HCT116 (cell line): ENCODE data around the gene GGCT. TPM values are rescaled to one million over a fixed set of nuclear protein-coding genes. Genes with fewer than 3 reads are reported as not detected.

Source experiments
- ATAC-seq: fragments of 200-7000 bp; cut with Tn5 transposase; 2 replicates; pipeline ENCODE4 v1.9.1; 2020; ENCODE audit warnings: mild to moderate bottlenecking, moderate library complexity
- BruUV-seq: library from RNA; stranded (reverse); fragments of 400-500 nt; replicated peaks from 2 replicates; lab custom pipeline; 2021; lab: Mats Ljungman, UMichigan
- CTCF ChIA-PET: fragments of 300-600 bp; sonication (Branson Sonifier 250); formaldehyde crosslinking; loops from one replicate; lab custom pipeline; 2021; ENCODE audit warnings: antibody characterized with exemption; lab: Charles Lee
- POLR2A ChIA-PET: fragments of 300-600, 350-600 bp; sonication (Branson Sonifier 250); formaldehyde crosslinking; loops from one replicate; lab custom pipeline; 2021; ENCODE audit warnings: antibody characterized with exemption; lab: Charles Lee
- RAD21 ChIA-PET, 2 experiments: fragments of 300-600 bp; sonication (Branson Sonifier 250); formaldehyde crosslinking; loops; one replicate each; lab custom pipeline; 2023; ENCODE audit warnings: low total read pairs in 2 of 2; ENCODE audit not compliant: uncharacterized antibody in 2 of 2, unreplicated experiment in 2 of 2, low non-redundant PET in 1 of 2; lab: Charles Lee
- DNase-seq: peaks from one replicate; pipeline ENCODE4 v3.0.0-alpha.2; 2010; ENCODE audit warnings: low read depth, low spot score
- H2AFZ ChIP-seq: fragments of 200-600 bp; shearing (Covaris generic), sonication (generic); 2 replicates; pipeline ENCODE4 v1.6.1; 2017; ENCODE audit warnings: low read depth, mixed run types, mixed read lengths, antibody characterized with exemption, low read length; ENCODE audit not compliant: poor library complexity, severe bottlenecking
- H3K27ac ChIP-seq: 2 replicates; pipeline ENCODE4 v1.5.1; 2012; ENCODE audit warnings: low read depth, low read length
- H3K27me3 ChIP-seq: fragments of 200-600 bp; sonication (generic); 2 replicates; pipeline ENCODE4 v1.6.1; 2016; ENCODE audit warnings: mixed run types, low read length, mixed read lengths; ENCODE audit not compliant: insufficient read depth
- H3K36me3 ChIP-seq, 2 experiments: fragments of 200-500 bp in 1 of 2; fragments of 200-600 bp in 1 of 2; sonication (Bioruptor generic) in 1 of 2; sonication (generic) in 1 of 2; 2 replicates each; pipeline versions ENCODE4 v1.5.1 to v1.6.1; 2014 to 2016; ENCODE audit warnings: low read length in 2 of 2, inconsistent platforms in 1 of 2, mixed read lengths in 1 of 2, mixed run types in 1 of 2; ENCODE audit not compliant: insufficient read depth in 2 of 2, control insufficient read depth in 1 of 2
- H3K4me1 ChIP-seq, 2 experiments: fragments of 200-600 bp in 1 of 2; sonication (generic) in 1 of 2; 2 replicates each; pipeline versions ENCODE4 v1.5.1 to v1.6.1; 2012 to 2017; ENCODE audit warnings: low read length in 2 of 2, inconsistent platforms in 1 of 2, mild to moderate bottlenecking in 1 of 2, mixed read lengths in 1 of 2, mixed run types in 1 of 2, moderate library complexity in 1 of 2; ENCODE audit not compliant: insufficient read depth in 2 of 2, control insufficient read depth in 1 of 2
- H3K4me2 ChIP-seq: fragments of 200-600 bp; sonication (generic); 2 replicates; pipeline ENCODE4 v1.6.1; 2017; ENCODE audit warnings: mixed run types, low read length, mixed read lengths
- H3K4me3 ChIP-seq, 2 experiments: fragments of 200-600 bp in 1 of 2; sonication (generic) in 1 of 2; replicated peaks in 1 of 2; 2 replicates each; pipeline ENCODE4 v1.5.1; 2011 to 2016; ENCODE audit warnings: low read length in 2 of 2, control low read depth in 1 of 2, low read depth in 1 of 2, mild to moderate bottlenecking in 1 of 2, mixed read lengths in 1 of 2, mixed run types in 1 of 2
- H3K79me2 ChIP-seq: fragments of 200-600 bp; sonication (generic); 2 replicates; pipeline ENCODE4 v1.6.1; 2017; ENCODE audit warnings: mild to moderate bottlenecking, mixed run types, low read length, moderate library complexity, mixed read lengths; ENCODE audit not compliant: insufficient read depth
- H3K9ac ChIP-seq: fragments of 200-600 bp; sonication (generic); 2 replicates; pipeline ENCODE4 v1.6.1; 2016; ENCODE audit warnings: low read length, mixed read lengths
- H3K9me2 ChIP-seq: fragments of 200-600 bp; sonication (generic), shearing (Covaris generic); 2 replicates; pipeline ENCODE4 v1.6.1; 2017; ENCODE audit warnings: mixed run types, mild to moderate bottlenecking, moderate library complexity; ENCODE audit not compliant: insufficient read depth
- H3K9me3 ChIP-seq, 2 experiments: fragments of 200-500 bp in 1 of 2; fragments of 200-600 bp in 1 of 2; sonication (Bioruptor generic) in 1 of 2; sonication (generic) in 1 of 2; 2 replicates each; pipeline ENCODE4 v1.6.1; 2014 to 2017; ENCODE audit warnings: low read length in 2 of 2, mixed read lengths in 2 of 2, inconsistent platforms in 1 of 2, low read depth in 1 of 2, mild to moderate bottlenecking in 1 of 2, mixed run types in 1 of 2, moderate library complexity in 1 of 2; ENCODE audit not compliant: control insufficient read depth in 1 of 2, insufficient read depth in 1 of 2
- H4K20me1 ChIP-seq: fragments of 200-600 bp; sonication (generic), shearing (Covaris generic); 2 replicates; pipeline ENCODE4 v1.6.1; 2017; ENCODE audit warnings: mixed run types, mild to moderate bottlenecking, moderate library complexity; ENCODE audit not compliant: insufficient read depth
- ATF3 ChIP-seq: IDR thresholded peaks from 2 replicates; pipeline ENCODE4 v1.6.1; 2012
- CBX3 ChIP-seq: IDR thresholded peaks from 2 replicates; pipeline ENCODE4 v1.6.1; 2012; ENCODE audit warnings: low read depth
- CEBPB ChIP-seq: IDR thresholded peaks from 2 replicates; pipeline ENCODE4 v1.6.1; 2012; ENCODE audit warnings: low read depth
- EGR1 ChIP-seq: IDR thresholded peaks from 2 replicates; pipeline ENCODE4 v1.6.1; 2012; ENCODE audit warnings: low read depth
- ELF1 ChIP-seq: IDR thresholded peaks from 2 replicates; pipeline ENCODE4 v1.6.1; 2012; ENCODE audit warnings: low read depth, borderline replicate concordance
- EZH2 ChIP-seq: fragments of 200-600 bp; sonication (generic); IDR thresholded peaks from 2 replicates; pipeline ENCODE4 v1.6.1; 2017; ENCODE audit warnings: antibody characterized with exemption, mixed run types
- EZH2phosphoT487 ChIP-seq: fragments of 200-600 bp; IDR thresholded peaks from 2 replicates; pipeline ENCODE4 v1.6.1; 2018; ENCODE audit warnings: antibody characterized with exemption, borderline replicate concordance
- FOSL1 ChIP-seq: IDR thresholded peaks from 2 replicates; pipeline ENCODE4 v1.6.1; 2012; ENCODE audit warnings: low read depth
- JUND ChIP-seq: IDR thresholded peaks from 2 replicates; pipeline ENCODE4 v1.6.1; 2012
- MAX ChIP-seq: IDR thresholded peaks from 2 replicates; pipeline ENCODE4 v1.6.1; 2012
- POLR2A ChIP-seq: IDR thresholded peaks from 2 replicates; pipeline ENCODE4 v1.7.0; 2011; ENCODE audit warnings: borderline replicate concordance; ENCODE audit not compliant: insufficient read depth, insufficient read length; ENCODE audit errors: extremely low read depth
- POLR2AphosphoS5 ChIP-seq: IDR thresholded peaks from 2 replicates; pipeline ENCODE4 v1.6.1; 2011; ENCODE audit warnings: mild to moderate bottlenecking, low read depth, low read length, moderate library complexity
- REST ChIP-seq: IDR thresholded peaks from 2 replicates; pipeline ENCODE4 v1.6.1; 2012; ENCODE audit warnings: low read depth
- SIN3A ChIP-seq: IDR thresholded peaks from 2 replicates; pipeline ENCODE4 v1.6.1; 2012; ENCODE audit warnings: low read depth
- SP1 ChIP-seq: IDR thresholded peaks from 2 replicates; pipeline ENCODE4 v1.6.1; 2012; ENCODE audit warnings: low read depth
- YY1 ChIP-seq: IDR thresholded peaks from 2 replicates; pipeline ENCODE4 v1.6.1; 2011; ENCODE audit warnings: low read length, low read depth, moderate library complexity, mild to moderate bottlenecking; ENCODE audit not compliant: insufficient replicate concordance; ENCODE audit errors: extremely low read depth
- ZBTB33 ChIP-seq: IDR thresholded peaks from 2 replicates; pipeline ENCODE4 v1.6.1; 2011; ENCODE audit warnings: mild to moderate bottlenecking, low read length, moderate library complexity; ENCODE audit not compliant: insufficient replicate concordance; ENCODE audit errors: extremely low read depth
- ZNF274 ChIP-seq: fragments of 200-500 bp; sonication (Bioruptor generic); IDR thresholded peaks from 2 replicates; pipeline ENCODE4 v1.6.1; 2014; ENCODE audit warnings: mild to moderate bottlenecking, low read depth, low read length, inconsistent platforms
- intact Hi-C: fragments of 100-400 bp; cut with micrococcal nuclease; formaldehyde crosslinking; loops from 2 replicates; pipeline ENCODE4 v1.10.0; 2022
- total RNA-seq: library from RNA; stranded (reverse); gene quantifications from one replicate; pipeline ENCODE4 v1.2.1, GENCODE V29; 2021; ENCODE audit not compliant: unreplicated experiment

GGCT gene
- total RNA-seq, 1 experiment from 2014 or later, result 60.6 TPM

GRCh38 chr7:30447466-30447865 is 57.2 kb downstream of the GGCT start:
- BruUV-seq, result no TSS peak
- intact Hi-C loops, result no loop called here
- Histone ChIP-seq H3K4me2 (no peak overlapping the region), H4K20me1 (no peaks in the 10 kb centered on the region), H3K4me3 (no peak overlapping the region), H3K27me3 (no peaks in the 10 kb centered on the region), H3K9me2 (no peaks in the 10 kb centered on the region), H3K36me3 (no peaks in the 10 kb centered on the region; a peak in 1 of 4 replicates), H3K27ac (no peak overlapping the region), H3K4me1 (no peaks in the 10 kb centered on the region), H3K9me3 (no peaks in the 10 kb centered on the region), H3K9ac (no peak overlapping the region), H2AFZ (no peak overlapping the region), H3K79me2 (no peaks in the 10 kb centered on the region)
- ChIA-PET CTCF (no interaction called here), RAD21 (no interaction called here), POLR2A (no interaction called here)
- TF ChIP-seq JUND, result no peak
- TF ChIP-seq FOSL1, result no peak
- TF ChIP-seq CBX3, result no peak
- TF ChIP-seq EZH2phosphoT487, result no peak
- no peak for TF ChIP-seq SIN3A
- no peak for TF ChIP-seq EZH2
- TF ChIP-seq ZNF274, result no peak
- TF ChIP-seq POLR2AphosphoS5, result no peak
- TF ChIP-seq ATF3, result no peak
- TF ChIP-seq EGR1, result no peak
- no peak for TF ChIP-seq YY1
- TF ChIP-seq POLR2A, result no peak
- TF ChIP-seq MAX, result no peak
- TF ChIP-seq SP1, result no peak
- no peak for TF ChIP-seq REST
- TF ChIP-seq CEBPB, result no peak
- TF ChIP-seq ELF1, result no peak
- TF ChIP-seq ZBTB33, result no peak
- DNase-seq (no peak), ATAC-seq (no peak)
